ENCODE measurements around the gene KIFBP. TPM values are rescaled to one million over a fixed set of nuclear protein-coding genes. Genes with fewer than 3 reads are reported as not detected.

The KIFBP gene
- total and polyA plus RNA-seq, 9 of the 15 experiments (the other 6 are each of a cell fraction or from before 2014, with no cell fraction given) = 5.6 to 23.2 (median 14.8) TPM

- 54% methylated on average over 10 of the region's 10 CpGs for WGBS (ENCODE audit: insufficient coverage, low coverage, missing lambda C conversion rate)
- TF ChIP-seq ZNF24 (IDR thresholded peaks at IDR 0.05) (no peak), ZNF12 (CRISPR knock-in tag; IDR thresholded peaks at IDR 0.05) (0 out of 2 replicates have a peak, but pooled peaks have one; percentile 42)
- no peak for DNase-seq (ENCODE audit: extremely low read depth in 1 of 4, low spot score in 3 of 4)
- no peaks in the 10 kb centered on the region; the same call in 2 of the 3 replicates for H3K36me3 ChIP-seq (ENCODE audit: control insufficient read depth, insufficient read depth, low read length)
- H3K4me3 ChIP-seq = no peak overlapping the region
- ATAC-seq = peak; percentile 11; the same call in 1 of the 3 replicates
- POLR2A ChIA-PET = interaction anchor here (0.6 to 2.8 kb wide), 7 partner anchors 9 to 163 kb away, joined by 3 to 6 read pairs (median 4); no protein-coding TSS in a partner anchor
- no peak overlapping the region for H3K4me2 ChIP-seq (ENCODE audit: insufficient read depth, low read length)
- H3K9me1 ChIP-seq (ENCODE audit: control insufficient read depth, insufficient read depth, low read length) = no peaks in the 10 kb centered on the region
- H2AFZ ChIP-seq (ENCODE audit: low read depth, low read length) = peak overlapping the region; percentile 79
- H3K4me1 ChIP-seq (replicated peaks in 1 of 2; ENCODE audit: control insufficient read depth in 2 of 2, insufficient read depth in 2 of 2, low read length in 2 of 2) = peaks cover 7 to 17% of the 10 kb centered on the region in 2 experiments; a peak in 4 of 5 replicates
- H3K9ac ChIP-seq (ENCODE audit: insufficient read depth in 1 of 2, low read depth in 2 of 2, low read length in 2 of 2) = no peak overlapping the region
- in situ Hi-C loops (cut with MboI) (no loop called here), intact Hi-C loops (cut with micrococcal nuclease) (no loop called here)
- no peak overlapping the region for H3K27ac ChIP-seq (ENCODE audit: extremely low read depth, low read depth, low read length)
- no peaks in the 10 kb centered on the region for H3K79me2 ChIP-seq (ENCODE audit: control insufficient read depth, insufficient read depth, low read length)
- BruUV-seq (replicated peaks) = no TSS peak
- FAIRE-seq = no peak
- H3K27me3 ChIP-seq (ENCODE audit: control insufficient read depth in 2 of 2, insufficient read depth in 2 of 2, low read length in 2 of 2) = no peaks in the 10 kb centered on the region
- CTCF ChIA-PET (ENCODE audit: low intra/inter-chr PET ratio) = no interaction called here
- H3K9me3 ChIP-seq (replicated peaks; ENCODE audit: control insufficient read depth, insufficient read depth, low read depth, low read length) = no peaks in the 10 kb centered on the region
- no peaks in the 10 kb centered on the region for H4K20me1 ChIP-seq (replicated peaks; ENCODE audit: control insufficient read depth, insufficient read depth, low read length)
Measured at GRCh38 chr10:69043931-69044531, 55.4 kb downstream of the KIFBP start.

GRCh38 chr10:69044546-69044945 lies 55.9 kb downstream of the KIFBP start:
- H3K79me2 ChIP-seq (ENCODE audit: control insufficient read depth, insufficient read depth, low read length) = no peaks in the 10 kb centered on the region
- ChIA-PET CTCF (ENCODE audit: low intra/inter-chr PET ratio) (no interaction called here), POLR2A (interaction anchor here (0.6 to 2.8 kb wide), 5 partner anchors 10 to 686 kb away, joined by 3 to 6 read pairs (median 4); no protein-coding TSS in a partner anchor)
- H3K9me3 ChIP-seq (replicated peaks; ENCODE audit: control insufficient read depth, insufficient read depth, low read depth, low read length) = no peaks in the 10 kb centered on the region
- no peak overlapping the region for H3K4me2 ChIP-seq (ENCODE audit: insufficient read depth, low read length)
- no peak overlapping the region for H3K4me3 ChIP-seq
- ATAC-seq = peak; percentile 5; the same call in 1 of the 3 replicates
- H2AFZ ChIP-seq (ENCODE audit: low read depth, low read length) = peak overlapping the region; percentile 79
- no TSS peak for BruUV-seq (replicated peaks)
- peaks cover 8 to 19% of the 10 kb centered on the region in 2 experiments; a peak in 4 of 5 replicates for H3K4me1 ChIP-seq (replicated peaks in 1 of 2; ENCODE audit: control insufficient read depth in 2 of 2, insufficient read depth in 2 of 2, low read length in 2 of 2)
- H3K36me3 ChIP-seq (ENCODE audit: control insufficient read depth, insufficient read depth, low read length) = no peaks in the 10 kb centered on the region; the same call in 2 of the 3 replicates
- no peaks in the 10 kb centered on the region for H3K9me1 ChIP-seq (ENCODE audit: control insufficient read depth, insufficient read depth, low read length)
- H3K27ac ChIP-seq (ENCODE audit: extremely low read depth, low read depth, low read length) = no peak overlapping the region
- 25% methylated on average over 1 of the region's 1 CpG for WGBS (ENCODE audit: insufficient coverage, low coverage, missing lambda C conversion rate)
- H3K27me3 ChIP-seq (ENCODE audit: control insufficient read depth in 2 of 2, insufficient read depth in 2 of 2, low read length in 2 of 2) = no peaks in the 10 kb centered on the region
- no peak for DNase-seq (ENCODE audit: extremely low read depth in 1 of 4, low spot score in 3 of 4)
- intact Hi-C loops (cut with micrococcal nuclease) (no loop called here), in situ Hi-C loops (cut with MboI) (no loop called here)
- H3K9ac ChIP-seq (ENCODE audit: insufficient read depth in 1 of 2, low read depth in 2 of 2, low read length in 2 of 2) = no peak overlapping the region
- no peak for FAIRE-seq
- H4K20me1 ChIP-seq (replicated peaks; ENCODE audit: control insufficient read depth, insufficient read depth, low read length) = no peaks in the 10 kb centered on the region
- TF ChIP-seq XRCC5 (IDR thresholded peaks at IDR 0.05; ENCODE audit: low read depth, low read length) (no peak), SNIP1 (IDR thresholded peaks at IDR 0.05; ENCODE audit: low read depth) (no peak), ZNF592 (IDR thresholded peaks at IDR 0.05) (no peak), MEF2D (tag; conservative IDR thresholded peaks at IDR 0.05; ENCODE audit: low read depth) (no peak), RAD21 (CRISPR knock-in tag; conservative IDR thresholded peaks at IDR 0.05 in 1 of 2, IDR thresholded peaks at IDR 0.05 in 1 of 2) (no peak), TAL1 (IDR thresholded peaks at IDR 0.05) (peak; percentile 28; the same call in 1 of the 2 replicates), ZKSCAN8 (CRISPR knock-in tag; IDR thresholded peaks at IDR 0.05) (no peak), MITF (IDR thresholded peaks at IDR 0.05) (no peak)

All from K562 (cell line).